ENCODE data around the gene PLXNA4.

DNA sequence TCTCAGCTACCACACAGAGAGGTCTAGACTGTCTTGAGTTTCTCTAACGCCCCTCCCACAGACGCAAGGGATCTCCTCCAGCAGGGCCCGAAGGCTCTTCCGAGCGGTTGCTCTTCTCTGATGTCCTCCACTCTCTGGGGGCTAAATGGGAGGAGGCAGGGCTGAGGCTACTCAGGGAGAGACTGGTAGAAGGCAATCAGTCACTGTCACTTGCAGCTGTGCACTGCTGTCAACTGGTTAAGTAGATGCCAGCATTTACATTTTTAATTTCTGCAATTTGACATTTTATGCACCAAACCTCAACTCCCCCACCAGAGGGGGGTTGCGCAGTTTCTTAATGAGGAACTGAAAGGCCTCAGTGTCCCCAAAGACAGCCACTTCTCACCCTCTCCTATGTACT lies 442.8 kb downstream of the PLXNA4 start:
- TF ChIP-seq POLR2AphosphoS5 (IDR thresholded peaks at IDR 0.05; ENCODE audit: low read depth, low read length) = no peak
- no peak for TF ChIP-seq TAF1 (IDR thresholded peaks at IDR 0.05; ENCODE audit: low read depth, low read length)
- TF ChIP-seq SPI1 (IDR thresholded peaks at IDR 0.05; ENCODE audit: low read depth, low read length) = no peak
- TF ChIP-seq POLR2A (IDR thresholded peaks at IDR 0.05; ENCODE audit: low read depth, low read length) = no peak
- no peak for TF ChIP-seq POU2F2 (IDR thresholded peaks at IDR 0.05; ENCODE audit: low read depth, low read length)
